Activated CD8-positive, alpha-beta T cell treated with anti-CD3 and anti-CD28 coated beads, Interleukin-2, amount 10 ng/mL, durations not matched to agents 7 days and 5 days (primary cell): ENCODE measurements around the gene NTHL1. TPM values are rescaled to one million over a fixed set of nuclear protein-coding genes. Genes with fewer than 3 reads are reported as not detected.

Source experiments
- ATAC-seq: fragments of 150-1000 bp; cut with Tn5 transposase; one replicate; pipeline ENCODE4 v1.10.0; 2021; ENCODE audit warnings: moderate library complexity
- CTCF ChIA-PET: fragments of 350-600 bp; sonication (Branson Sonifier 250); formaldehyde crosslinking; loops from one replicate; lab custom pipeline; 2021; ENCODE audit warnings: antibody characterized with exemption; lab: Charles Lee
- POLR2A ChIA-PET: fragments of 350-600 bp; sonication (Branson Sonifier 250); formaldehyde crosslinking; loops from one replicate; lab custom pipeline; 2021; ENCODE audit warnings: antibody characterized with exemption; lab: Charles Lee
- DNase-seq: peaks from one replicate; pipeline ENCODE4 v3.0.0-alpha.2; 2020
- H3K27ac Mint-ChIP-seq: one replicate; pipeline ENCODE4 v1.8.0; 2021; ENCODE audit warnings: mild to moderate bottlenecking, mixed read lengths
- H3K27me3 Mint-ChIP-seq: one replicate; pipeline ENCODE4 v1.8.0; 2021; ENCODE audit warnings: low read depth, mixed read lengths
- H3K36me3 Mint-ChIP-seq: one replicate; pipeline ENCODE4 v1.8.0; 2021; ENCODE audit warnings: low read depth, mixed read lengths
- H3K4me1 Mint-ChIP-seq: one replicate; pipeline ENCODE4 v1.8.0; 2021; ENCODE audit warnings: low read depth, mixed read lengths
- H3K4me3 Mint-ChIP-seq: one replicate; pipeline ENCODE4 v1.8.0; 2021; ENCODE audit warnings: mild to moderate bottlenecking, mixed read lengths
- H3K9me3 Mint-ChIP-seq: one replicate; pipeline ENCODE4 v1.8.0; 2022; ENCODE audit warnings: mixed read lengths; ENCODE audit not compliant: insufficient read depth
- total RNA-seq, 2 experiments: library from RNA; stranded (reverse); gene quantifications; one replicate each; pipeline ENCODE4 v1.2.3, GENCODE V29; 2021

The NTHL1 gene
- total RNA-seq, 2 experiments from 2014 or later: 29.9 to 35.3 TPM

DNA sequence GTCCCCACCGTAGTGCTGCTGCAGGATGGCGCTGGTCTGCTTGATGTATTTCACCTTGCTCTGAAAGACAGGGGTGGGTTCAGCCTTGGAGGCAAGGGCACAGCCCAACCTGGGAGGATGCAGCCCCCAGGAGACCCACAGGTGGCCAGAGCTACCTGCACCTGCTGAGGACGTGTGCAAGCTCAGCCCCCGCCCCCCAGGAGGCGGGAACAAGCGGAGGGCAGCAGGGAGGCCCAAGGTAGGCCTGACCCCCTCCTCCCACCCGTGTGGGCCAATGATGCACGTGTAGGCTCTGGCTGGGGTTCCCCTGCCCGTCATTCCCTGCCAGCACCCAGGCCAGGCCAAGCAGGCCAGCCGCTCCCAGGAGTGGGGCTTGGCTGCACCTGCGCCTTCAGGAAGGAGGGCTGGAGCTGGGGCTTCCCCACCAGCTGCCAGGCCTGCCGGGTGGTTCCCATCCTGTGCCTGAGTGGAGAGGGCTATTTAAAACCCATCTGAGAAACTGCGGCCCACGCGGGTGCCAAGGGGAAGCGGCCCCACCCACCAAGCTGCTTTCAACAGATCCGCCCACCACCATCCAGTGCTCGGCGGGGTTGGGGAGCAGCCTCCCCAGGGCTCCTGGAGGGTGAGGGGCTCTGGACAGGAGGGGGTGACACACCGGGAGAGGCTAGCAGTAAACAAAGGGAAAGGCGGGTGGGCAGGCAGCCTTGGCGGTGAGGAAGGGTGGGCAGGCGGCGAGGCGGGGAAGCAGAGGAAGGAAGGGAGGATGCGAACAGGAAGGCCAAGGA, 3.8 kb downstream of the NTHL1 start:
- H3K4me1 Mint-ChIP-seq: peaks cover 18% of the 10 kb centered on the region
- CTCF ChIA-PET: no interaction called here
- no peak overlapping the region for H3K4me3 Mint-ChIP-seq
- no peak overlapping the region for H3K27ac Mint-ChIP-seq
- H3K9me3 Mint-ChIP-seq: no peaks in the 10 kb centered on the region
- no peaks in the 10 kb centered on the region for H3K36me3 Mint-ChIP-seq
- no peaks in the 10 kb centered on the region for H3K27me3 Mint-ChIP-seq
- no peak for DNase-seq
- POLR2A ChIA-PET: interaction anchor here (1.0 kb wide), 1 partner anchor 40 kb away, joined by 3 read pairs; no protein-coding TSS in a partner anchor
- no peak for ATAC-seq

DNA sequence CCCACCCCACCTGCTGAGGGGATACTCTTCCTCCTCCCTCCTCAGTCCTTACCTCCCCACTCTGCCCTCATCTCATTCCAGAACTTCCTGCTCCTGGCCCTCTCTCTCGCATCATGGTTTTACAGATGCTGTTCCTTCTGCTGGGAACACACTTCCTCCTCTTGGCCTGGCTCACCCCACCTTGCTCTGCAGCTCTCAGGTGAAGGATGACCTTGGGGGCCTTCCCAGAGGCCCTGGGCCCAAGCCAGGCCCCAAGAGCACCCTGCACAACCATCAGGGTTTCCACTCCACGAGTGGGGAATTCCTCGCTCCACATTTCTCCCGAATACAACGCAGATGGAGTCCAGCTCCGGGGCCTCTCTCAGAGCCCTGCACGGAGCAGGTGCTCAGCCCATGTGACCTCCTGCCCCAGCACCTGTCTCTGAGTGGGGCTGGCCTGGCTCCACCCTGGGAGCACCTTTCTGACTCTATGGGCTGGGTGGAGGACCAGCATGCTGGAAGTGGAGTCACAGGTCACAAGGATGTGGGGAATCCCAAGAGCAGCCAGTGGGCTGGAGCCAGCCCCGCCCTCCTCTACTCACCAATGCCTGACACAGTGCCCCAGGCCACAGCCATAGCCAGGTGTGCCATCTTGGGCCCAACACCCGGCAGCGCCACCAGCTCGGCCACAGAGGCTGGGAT, 4.5 kb downstream of the NTHL1 start:
- ChIA-PET CTCF (no interaction called here), POLR2A (no interaction called here)
- ATAC-seq: no peak
- Mint-ChIP-seq H3K27me3 (no peaks in the 10 kb centered on the region), H3K4me1 (peaks cover 12% of the 10 kb centered on the region), H3K27ac (no peak overlapping the region), H3K4me3 (no peak overlapping the region), H3K36me3 (no peaks in the 10 kb centered on the region), H3K9me3 (no peaks in the 10 kb centered on the region)
- DNase-seq: no peak

DNA sequence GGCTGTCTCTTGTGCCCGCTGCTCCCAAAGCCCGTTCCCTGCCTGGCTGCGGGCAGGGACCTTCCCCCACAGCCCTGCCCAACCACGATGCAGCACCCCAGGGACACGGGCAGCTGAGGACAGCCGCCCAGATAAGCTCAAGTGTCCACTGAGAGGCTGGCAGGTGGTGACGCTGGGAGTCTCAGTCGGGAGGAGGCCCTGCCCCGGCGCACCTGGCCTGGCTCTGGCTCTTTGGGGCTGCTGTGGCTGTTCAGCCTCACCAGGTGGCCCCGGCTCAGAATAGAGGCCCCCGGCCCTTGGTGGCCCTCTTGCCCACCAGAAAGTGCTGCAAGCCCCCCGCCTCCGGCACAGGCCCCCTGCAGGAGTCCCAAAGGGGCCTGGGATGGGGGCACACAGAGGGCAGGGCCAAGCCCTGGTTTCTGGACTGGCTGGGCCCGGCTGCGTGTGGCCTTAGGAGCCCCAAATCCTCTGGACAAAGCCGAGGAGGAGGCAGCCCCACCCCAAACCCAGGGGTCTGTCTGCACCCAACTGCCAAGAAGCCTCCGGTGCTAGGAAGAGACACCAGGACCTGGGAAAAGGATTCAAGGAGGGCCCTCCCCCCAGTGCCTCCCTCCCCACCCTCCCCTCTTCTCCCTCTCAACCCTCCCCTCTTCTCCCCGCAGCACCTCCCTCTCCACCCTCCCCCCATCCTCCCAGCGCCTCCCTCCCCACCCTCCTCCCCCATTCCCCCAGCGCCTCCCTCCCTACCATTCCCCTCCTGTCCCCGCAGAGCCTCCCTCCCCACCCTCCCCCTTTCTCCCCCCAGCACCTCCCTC, 5.3 kb downstream of the NTHL1 start:
- CTCF ChIA-PET: no interaction called here
- no peaks in the 10 kb centered on the region for H3K36me3 Mint-ChIP-seq
- H3K4me3 Mint-ChIP-seq: no peak overlapping the region

DNA sequence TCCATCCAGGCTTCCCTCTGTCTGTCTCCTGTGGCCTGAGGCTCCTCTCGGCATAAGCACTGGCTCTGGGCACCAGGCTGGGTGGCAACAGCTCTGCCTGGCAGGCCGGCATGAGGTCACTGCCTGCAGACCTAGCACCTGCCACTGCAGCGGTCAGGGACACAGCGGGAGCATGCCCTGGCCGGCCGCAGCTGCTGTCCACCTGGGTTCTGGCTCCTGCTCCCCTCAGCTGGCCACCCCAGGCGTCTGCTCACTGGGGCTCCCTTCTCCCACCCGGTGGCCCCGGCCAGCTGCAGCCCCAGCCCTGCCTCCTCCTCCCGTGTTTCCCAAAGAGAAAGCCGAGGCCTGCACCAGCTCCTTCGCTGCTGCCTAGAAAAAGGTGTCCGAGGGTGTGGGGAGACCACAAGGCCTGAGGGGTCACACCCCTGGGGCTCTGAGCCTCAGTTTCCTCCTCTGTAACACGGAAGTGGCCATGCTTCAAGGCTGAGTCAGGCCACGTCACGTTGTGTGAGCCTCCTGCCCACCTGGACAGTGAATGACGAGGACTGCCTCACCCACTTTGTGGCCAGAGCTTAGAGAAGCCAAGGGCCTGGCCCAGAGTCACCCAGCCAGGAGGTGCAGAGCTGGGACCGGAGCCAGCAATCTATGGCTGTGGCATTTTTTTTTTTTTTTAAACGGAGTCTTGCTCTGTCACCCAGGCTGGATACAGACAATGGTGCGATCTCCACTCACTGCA, 6.7 kb downstream of the NTHL1 start:
- CTCF ChIA-PET: interaction anchor here (1.4 kb wide), 1 partner anchor 16 kb away, joined by 4 read pairs; no protein-coding TSS in a partner anchor
- H3K4me1 Mint-ChIP-seq: peaks cover 2% of the 10 kb centered on the region
- no peaks in the 10 kb centered on the region for H3K9me3 Mint-ChIP-seq

More for the DNA sequence above, 5.3 kb downstream of the NTHL1 start:
- H3K9me3 Mint-ChIP-seq: no peaks in the 10 kb centered on the region
- no peaks in the 10 kb centered on the region for H3K27me3 Mint-ChIP-seq
- ATAC-seq (no peak), DNase-seq (no peak)
- peaks cover 12% of the 10 kb centered on the region for H3K4me1 Mint-ChIP-seq
- no peak overlapping the region for H3K27ac Mint-ChIP-seq
- POLR2A ChIA-PET: no interaction called here

DNA sequence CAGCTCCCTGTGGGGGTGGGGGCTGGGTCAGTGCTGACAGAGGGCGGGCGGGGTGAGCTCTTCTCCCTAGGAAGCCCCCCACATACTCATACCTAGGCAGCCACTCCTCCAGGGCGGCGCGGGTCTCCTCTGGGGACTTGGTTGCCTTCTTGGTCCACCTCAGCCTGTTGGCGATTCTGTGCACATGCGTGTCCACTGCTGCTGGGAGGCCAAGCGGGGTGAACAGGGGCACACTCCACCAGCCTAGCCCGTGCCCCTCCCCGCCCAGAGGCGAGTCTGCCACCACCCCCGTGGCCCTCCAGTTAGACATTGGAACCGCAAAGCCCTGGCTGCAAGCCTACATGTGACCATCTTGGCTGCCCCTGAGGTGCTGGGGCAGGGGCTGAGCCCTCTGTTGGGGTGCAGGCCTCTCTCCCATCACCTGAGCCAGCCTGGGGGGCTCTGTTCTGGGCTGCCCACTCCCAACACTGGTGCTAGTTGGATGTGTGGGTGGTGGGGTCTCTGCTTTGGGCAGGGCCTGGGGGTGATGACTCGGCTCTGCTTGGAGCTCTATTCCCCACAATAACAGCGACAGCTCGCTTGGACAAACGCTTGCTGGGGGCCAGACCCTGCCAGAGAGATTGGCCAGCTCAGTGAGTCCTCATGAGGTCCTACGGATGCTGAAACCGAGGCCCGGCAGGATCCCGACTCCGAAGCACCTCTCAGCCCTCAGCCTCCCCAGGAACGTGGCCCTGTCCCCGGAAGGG, 7.4 kb downstream of the NTHL1 start:
- H3K4me3 Mint-ChIP-seq: no peak overlapping the region
- ATAC-seq: no peak
- no peaks in the 10 kb centered on the region for H3K36me3 Mint-ChIP-seq
- no peaks in the 10 kb centered on the region for H3K9me3 Mint-ChIP-seq
- H3K27ac Mint-ChIP-seq: no peak overlapping the region
- H3K4me1 Mint-ChIP-seq: peaks cover 2% of the 10 kb centered on the region
- POLR2A ChIA-PET: interaction anchor here (0.6 to 1.7 kb wide), 2 partner anchors 115 to 988 kb away, joined by 3 to 5 read pairs; partner anchors contain the start of gene TRAF7
- no peaks in the 10 kb centered on the region for H3K27me3 Mint-ChIP-seq
- CTCF ChIA-PET: interaction anchor here (1.4 kb wide), 1 partner anchor 17 kb away, joined by 4 read pairs; no protein-coding TSS in a partner anchor
- no peak for DNase-seq

More for the DNA sequence above, 6.7 kb downstream of the NTHL1 start:
- POLR2A ChIA-PET: interaction anchor here (0.5 to 1.7 kb wide), 3 partner anchors 114 to 1235 kb away, joined by 3 to 5 read pairs (median 3); partner anchors contain the start of gene TRAF7
- no peaks in the 10 kb centered on the region for H3K27me3 Mint-ChIP-seq
- no peak overlapping the region for H3K27ac Mint-ChIP-seq
- H3K36me3 Mint-ChIP-seq: no peaks in the 10 kb centered on the region
- ATAC-seq (no peak), DNase-seq (no peak)
- H3K4me3 Mint-ChIP-seq: no peak overlapping the region

DNA sequence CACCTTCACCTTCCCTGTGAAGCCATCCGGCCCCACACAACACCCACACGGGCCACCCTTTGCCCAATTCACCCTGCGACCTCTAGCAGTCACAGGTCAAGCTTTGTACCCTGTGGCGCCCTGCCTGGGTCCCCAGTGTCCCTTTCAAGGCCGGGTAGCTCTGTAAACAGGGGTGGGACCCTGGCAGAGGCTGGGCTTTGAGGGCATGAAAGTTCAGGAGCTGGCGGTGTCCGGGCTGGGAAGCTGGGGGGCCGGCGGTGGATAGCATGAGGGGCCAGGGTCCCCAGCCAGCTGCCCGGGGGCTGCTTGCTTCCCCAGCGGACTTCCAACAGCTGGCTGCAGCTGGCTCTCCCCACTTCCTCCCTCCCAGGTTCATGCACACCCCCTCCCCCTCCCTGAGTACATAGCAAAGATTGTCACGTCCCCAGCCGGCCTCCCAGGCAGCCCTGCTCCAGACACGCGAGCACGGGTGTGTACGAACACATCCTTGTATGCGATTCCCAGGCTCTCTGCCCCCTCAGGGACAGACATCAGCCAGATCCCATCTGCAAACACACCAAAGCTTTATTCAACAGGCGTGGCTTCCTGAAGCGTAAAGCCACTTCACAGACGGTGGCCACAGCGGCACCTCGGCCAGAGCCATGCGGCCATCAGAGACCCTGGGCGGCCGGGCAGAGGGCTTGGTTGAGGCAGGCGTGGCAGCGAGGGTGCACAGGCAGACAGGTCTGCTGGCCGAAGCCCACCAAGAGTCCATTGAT, 8.2 kb downstream of the NTHL1 start:
- H3K4me3 Mint-ChIP-seq: no peak overlapping the region
- no peaks in the 10 kb centered on the region for H3K27me3 Mint-ChIP-seq
- DNase-seq (no peak), ATAC-seq (no peak)
- no peaks in the 10 kb centered on the region for H3K36me3 Mint-ChIP-seq
- H3K27ac Mint-ChIP-seq: no peak overlapping the region
- CTCF ChIA-PET: no interaction called here
- POLR2A ChIA-PET: no interaction called here
- H3K9me3 Mint-ChIP-seq: no peaks in the 10 kb centered on the region
- H3K4me1 Mint-ChIP-seq: peaks cover 2% of the 10 kb centered on the region

DNA sequence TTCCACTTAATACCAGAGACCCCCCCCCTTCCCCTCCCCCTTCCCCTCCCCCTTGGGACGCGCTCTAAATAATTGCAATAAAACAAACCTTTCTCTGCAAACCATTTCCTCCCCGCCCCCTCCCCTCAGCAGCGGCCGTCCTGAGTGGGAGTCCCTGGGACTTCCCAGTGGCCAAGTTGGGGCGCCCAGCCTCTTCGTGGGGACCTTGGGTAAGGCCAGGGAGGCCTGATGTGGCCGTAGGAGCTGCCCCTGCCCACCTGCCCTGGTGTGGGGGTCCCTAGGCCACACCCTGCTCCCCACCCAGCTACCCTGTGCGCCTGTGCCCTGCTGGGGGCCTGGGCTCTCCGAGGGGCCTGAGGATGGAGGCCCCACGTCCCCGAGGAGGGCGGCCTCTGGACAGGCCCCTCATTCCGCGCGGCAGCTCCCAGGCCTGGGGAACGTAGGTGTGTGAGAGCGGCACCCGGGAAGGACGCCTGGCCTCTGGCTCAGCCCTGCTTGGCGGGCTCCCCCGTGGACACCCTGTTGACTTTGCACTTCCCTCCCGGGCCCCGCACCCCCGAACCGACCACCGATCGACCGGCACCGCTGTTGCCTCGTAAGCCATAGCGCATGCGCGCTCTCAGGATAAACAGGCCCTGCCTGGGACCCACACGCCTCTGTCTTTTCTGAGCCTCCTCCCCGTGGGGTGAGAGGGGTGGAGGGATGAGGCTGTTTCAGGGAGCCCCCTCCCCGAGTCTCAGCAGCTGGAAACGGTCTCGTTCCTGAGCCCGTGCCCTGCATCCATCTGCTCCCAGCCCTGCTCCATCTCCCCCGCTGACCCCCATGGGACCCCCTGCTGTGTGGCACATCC, 9.0 kb downstream of the NTHL1 start:
- Mint-ChIP-seq H3K27me3 (no peaks in the 10 kb centered on the region), H3K4me3 (no peak overlapping the region), H3K27ac (no peak overlapping the region), H3K36me3 (no peaks in the 10 kb centered on the region), H3K9me3 (no peaks in the 10 kb centered on the region), H3K4me1 (peaks cover 2% of the 10 kb centered on the region)
- no peak for DNase-seq
- CTCF ChIA-PET: no interaction called here
- POLR2A ChIA-PET: no interaction called here
- no peak for ATAC-seq

DNA sequence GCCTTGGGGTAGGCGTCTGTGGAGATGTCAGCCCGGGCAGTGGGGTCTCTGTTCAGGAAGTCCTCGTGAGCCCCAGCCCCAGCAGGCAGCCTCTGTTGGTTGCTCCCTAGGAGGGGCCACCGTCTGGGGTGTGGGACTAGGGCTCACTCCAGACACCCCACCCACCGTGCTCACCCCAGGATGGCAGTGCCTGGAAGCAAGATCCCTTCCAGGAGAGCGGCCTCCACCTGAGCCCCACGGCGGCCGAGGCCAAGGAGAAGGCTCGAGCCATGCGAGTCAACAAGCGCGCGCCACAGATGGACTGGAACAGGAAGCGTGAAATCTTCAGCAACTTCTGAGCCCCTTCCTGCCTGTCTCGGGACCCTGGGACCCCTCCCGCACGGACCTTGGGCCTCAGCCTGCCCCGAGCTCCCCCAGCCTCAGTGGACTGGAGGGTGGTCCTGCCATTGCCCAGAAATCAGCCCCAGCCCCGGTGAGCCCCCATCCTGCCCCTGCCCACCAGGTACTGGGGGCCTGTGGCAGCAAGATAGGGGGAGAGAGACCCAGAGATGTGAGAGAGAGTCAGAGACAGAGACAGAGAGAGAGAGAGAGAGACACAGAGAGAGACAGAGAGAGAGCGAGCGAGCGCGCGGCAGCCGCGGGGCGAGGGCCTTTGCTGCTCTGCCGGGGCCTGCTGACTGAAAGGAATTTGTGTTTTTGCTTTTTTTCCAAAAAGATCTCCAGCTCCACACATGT, 9.8 kb downstream of the NTHL1 start:
- no peaks in the 10 kb centered on the region for H3K9me3 Mint-ChIP-seq
- no peaks in the 10 kb centered on the region for H3K4me1 Mint-ChIP-seq
- H3K4me3 Mint-ChIP-seq: no peak overlapping the region
- DNase-seq (no peak), ATAC-seq (no peak)
- CTCF ChIA-PET: no interaction called here
- no peak overlapping the region for H3K27ac Mint-ChIP-seq
- no peaks in the 10 kb centered on the region for H3K36me3 Mint-ChIP-seq
- H3K27me3 Mint-ChIP-seq: no peaks in the 10 kb centered on the region
- POLR2A ChIA-PET: no interaction called here

DNA sequence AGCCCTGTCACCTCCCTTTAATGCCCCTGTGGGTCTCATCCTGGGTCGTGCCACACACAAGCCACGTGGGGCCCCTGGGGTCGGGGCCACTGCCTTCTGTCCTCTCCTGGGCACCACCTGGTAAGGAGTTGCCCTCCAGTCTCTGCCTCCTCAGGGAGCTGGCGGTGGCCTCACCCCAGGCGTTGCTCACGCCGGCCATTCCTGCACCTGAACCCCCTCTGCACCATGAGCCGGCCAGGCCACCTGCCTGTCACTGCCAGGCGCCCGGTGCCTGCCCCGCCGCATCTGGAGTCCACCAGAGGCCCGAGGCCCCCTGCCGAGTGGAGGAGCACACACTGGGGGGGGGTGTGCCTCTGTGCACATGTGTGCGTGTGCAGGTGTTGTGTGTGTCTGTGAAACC, 10.5 kb downstream of the NTHL1 start:
- H3K4me1 Mint-ChIP-seq: peaks cover 3% of the 10 kb centered on the region
- no peak for ATAC-seq
- no peaks in the 10 kb centered on the region for H3K36me3 Mint-ChIP-seq
- H3K9me3 Mint-ChIP-seq: no peaks in the 10 kb centered on the region
- no peak overlapping the region for H3K4me3 Mint-ChIP-seq
- CTCF ChIA-PET: no interaction called here
- no peak for DNase-seq
- H3K27me3 Mint-ChIP-seq: no peaks in the 10 kb centered on the region
- H3K27ac Mint-ChIP-seq: no peak overlapping the region
- POLR2A ChIA-PET: no interaction called here
